ENCODE measurements around the gene CTSF. TPM values are rescaled to one million over a fixed set of nuclear protein-coding genes. Genes with fewer than 3 reads are reported as not detected.

Gene CTSF
- total and polyA plus RNA-seq, 12 donors, result 17.1 to 75.5 (median 48.5) TPM

GRCh38 chr11:66563832-66564231 lies 4.6 kb downstream of the CTSF start:
- ATAC-seq (no peak), DNase-seq (no peak)
- no peak overlapping the region for H3K4me3 ChIP-seq
- H3K36me3 ChIP-seq, result peaks cover 0 to 32% (median 0%) of the 10 kb centered on the region in 9 donors
- intact Hi-C loops (cut with DNase I), result no loop called here
- H3K9me3 ChIP-seq, result no peaks in the 10 kb centered on the region
- peaks cover 6 to 18% (median 15%) of the 10 kb centered on the region in 9 donors for H3K4me1 ChIP-seq
- H3K27me3 ChIP-seq, result peaks cover 0 to 22% (median 0%) of the 10 kb centered on the region in 7 donors
- 90 to 91% methylated on average over 10 of the region's 10 CpGs for WGBS, 2 donors
- no peak overlapping the region for H3K27ac ChIP-seq
- no peak for TF ChIP-seq CTCF (IDR thresholded peaks at IDR 0.05)

GRCh38 chr11:66562907-66563583 lies 5.4 kb downstream of the CTSF start:
- 90 to 92% methylated on average over 20 of the region's 20 CpGs for WGBS, 2 donors
- no peak overlapping the region for H3K27ac ChIP-seq
- H3K4me1 ChIP-seq, result peaks cover 4 to 17% (median 13%) of the 10 kb centered on the region in 9 donors
- DNase-seq, result no peak
- TF ChIP-seq CTCF (IDR thresholded peaks at IDR 0.05), result no peak
- H3K9me3 ChIP-seq, result no peaks in the 10 kb centered on the region
- H3K4me3 ChIP-seq, result no peak overlapping the region
- intact Hi-C loops (cut with DNase I), result no loop called here
- H3K36me3 ChIP-seq, result peaks cover 0 to 32% (median 0%) of the 10 kb centered on the region in 9 donors
- H3K27me3 ChIP-seq, result peaks cover 0 to 18% (median 5%) of the 10 kb centered on the region in 7 donors
- ATAC-seq, result no peak

- DNase-seq (no peak), ATAC-seq (no peak)
- H3K4me3 ChIP-seq, result no peak overlapping the region
- peaks cover 0 to 18% (median 10%) of the 10 kb centered on the region in 7 donors for H3K27me3 ChIP-seq
- peaks cover 4 to 10% (median 7%) of the 10 kb centered on the region in 9 donors for H3K4me1 ChIP-seq
- no peak overlapping the region for H3K27ac ChIP-seq
- intact Hi-C loops (cut with DNase I), result no loop called here
- no peak for TF ChIP-seq CTCF (IDR thresholded peaks at IDR 0.05)
- no peaks in the 10 kb centered on the region for H3K9me3 ChIP-seq
- peaks cover 0 to 32% (median 0%) of the 10 kb centered on the region in 9 donors for H3K36me3 ChIP-seq
- 83 to 85% methylated on average over 2 of the region's 2 CpGs for WGBS, 2 donors
Measured at GRCh38 chr11:66562275-66562674, 6.1 kb downstream of the CTSF start.

GRCh38 chr11:66561975-66562248 lies 6.5 kb downstream of the CTSF start:
- 92 to 93% methylated on average over 9 of the region's 9 CpGs for WGBS, 2 donors
- no peak for DNase-seq

More at GRCh38 chr11:66561975-66562248, 6.5 kb downstream of the CTSF start:
- intact Hi-C loops (cut with DNase I), result no loop called here
- Histone ChIP-seq H3K36me3 (peaks cover 0 to 32% (median 0%) of the 10 kb centered on the region in 9 donors), H3K27me3 (peaks cover 0 to 18% (median 10%) of the 10 kb centered on the region in 7 donors), H3K27ac (no peak overlapping the region), H3K9me3 (no peaks in the 10 kb centered on the region), H3K4me1 (peaks cover 4 to 9% (median 7%) of the 10 kb centered on the region in 9 donors), H3K4me3 (no peak overlapping the region)
- no peak for TF ChIP-seq CTCF (IDR thresholded peaks at IDR 0.05)
- ATAC-seq, result no peak

Data from heart right ventricle (tissue), 16 donors.